ENCODE data around the gene MEIS1. TPM values are rescaled to one million over a fixed set of nuclear protein-coding genes. Genes with fewer than 3 reads are reported as not detected.

MEIS1 gene
- total RNA-seq, 1 donor from 2014 or later = 250 TPM

- no peaks in the 10 kb centered on the region for H3K27me3 Mint-ChIP-seq
- DNase-seq (ENCODE audit: extremely low spot score, unreplicated experiment) = no peak
- H3K27ac Mint-ChIP-seq = peak overlapping the region; percentile 39
- H3K4me3 Mint-ChIP-seq = peak overlapping the region; percentile 32
- peaks cover 62% of the 10 kb centered on the region for H3K4me1 Mint-ChIP-seq (ENCODE audit: unreplicated experiment)
- TF ChIP-seq CTCF (conservative IDR thresholded peaks at IDR 0.05) = no peak
- H3K9me3 Mint-ChIP-seq = no peaks in the 10 kb centered on the region
- peaks cover 25% of the 10 kb centered on the region for H3K36me3 Mint-ChIP-seq
Observed at GRCh38 chr2:66535574-66536289, 100.8 kb downstream of the MEIS1 start.

DNA sequence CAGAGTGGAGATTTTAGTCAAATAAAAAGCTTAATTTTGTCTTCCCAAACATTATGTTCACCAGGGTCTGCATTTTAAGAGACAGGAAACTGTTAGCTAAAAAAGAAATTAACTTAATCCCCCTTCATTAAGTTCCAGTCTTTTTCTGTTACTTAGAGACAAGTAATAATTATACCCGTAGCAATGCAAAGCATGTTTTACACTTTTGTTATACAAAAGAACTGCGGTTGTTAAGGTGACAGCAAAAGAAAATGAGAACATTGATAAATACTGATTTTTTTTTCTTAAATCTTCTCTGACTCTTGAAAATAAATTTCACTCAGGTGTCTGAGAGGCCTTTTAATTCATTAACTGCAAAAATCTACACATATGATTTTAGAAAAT is 101.4 kb downstream of the MEIS1 start:
- no peaks in the 10 kb centered on the region for H3K27me3 Mint-ChIP-seq
- H3K4me1 Mint-ChIP-seq (ENCODE audit: unreplicated experiment) = peaks cover 58% of the 10 kb centered on the region

DNA sequence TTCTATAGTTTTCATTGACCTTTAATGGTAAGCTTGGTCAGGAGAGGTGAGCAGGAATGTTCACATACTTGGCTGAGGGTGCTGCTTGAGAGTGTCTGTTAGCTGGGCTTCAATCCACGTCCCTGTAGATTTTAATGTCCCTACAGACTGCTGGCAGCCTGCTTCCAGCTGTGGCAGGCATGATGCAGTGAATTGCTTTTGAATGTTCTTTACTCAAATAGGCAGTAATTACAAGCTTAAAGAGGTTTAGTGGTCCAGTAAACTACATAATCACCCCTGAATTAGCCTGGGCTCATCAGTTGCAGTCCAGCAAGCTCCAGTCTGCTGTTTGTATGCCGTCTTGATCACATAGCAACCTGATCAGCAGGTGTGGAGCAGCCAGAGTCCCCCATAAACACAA is 102.1 kb downstream of the MEIS1 start:
- peaks cover 58% of the 10 kb centered on the region for H3K4me1 Mint-ChIP-seq (ENCODE audit: unreplicated experiment)
- no peak for TF ChIP-seq CTCF (conservative IDR thresholded peaks at IDR 0.05)
- no peaks in the 10 kb centered on the region for H3K9me3 Mint-ChIP-seq
- DNase-seq (ENCODE audit: extremely low spot score, unreplicated experiment) = no peak
- no peaks in the 10 kb centered on the region for H3K27me3 Mint-ChIP-seq
- H3K36me3 Mint-ChIP-seq = peaks cover 15% of the 10 kb centered on the region
- peak overlapping the region; percentile 35 for H3K4me3 Mint-ChIP-seq
- H3K27ac Mint-ChIP-seq = peak overlapping the region; percentile 51

More for the DNA sequence above, 101.4 kb downstream of the MEIS1 start:
- Mint-ChIP-seq H3K36me3 (peaks cover 20% of the 10 kb centered on the region), H3K9me3 (no peaks in the 10 kb centered on the region), H3K4me3 (no peak overlapping the region), H3K27ac (peak overlapping the region; percentile 51)
- no peak for DNase-seq (ENCODE audit: extremely low spot score, unreplicated experiment)
- no peak for TF ChIP-seq CTCF (conservative IDR thresholded peaks at IDR 0.05)

DNA sequence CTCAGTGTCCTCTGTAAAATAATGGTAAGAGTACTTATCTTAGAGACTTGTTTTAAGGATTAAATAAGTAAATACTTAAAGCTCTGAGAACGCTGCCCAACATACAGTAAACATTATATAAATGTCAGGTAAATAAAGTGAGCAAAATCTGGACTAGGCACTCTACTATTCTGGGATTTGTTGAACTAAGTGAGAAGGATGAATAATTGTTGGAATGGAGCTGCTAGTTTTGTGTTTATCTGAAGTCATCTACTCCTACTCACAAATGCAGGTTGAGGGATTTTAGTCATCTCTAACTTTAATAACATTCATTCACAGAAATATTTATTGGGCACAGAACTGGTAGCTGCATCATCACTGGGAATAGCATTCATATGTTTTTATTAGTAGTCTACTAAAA is 103.4 kb downstream of the MEIS1 start:
- peaks cover 66% of the 10 kb centered on the region for H3K4me1 Mint-ChIP-seq (ENCODE audit: unreplicated experiment)
- no peak for DNase-seq (ENCODE audit: extremely low spot score, unreplicated experiment)
- no peaks in the 10 kb centered on the region for H3K9me3 Mint-ChIP-seq

GRCh38 chr2:66539452-66539851 is 104.5 kb downstream of the MEIS1 start:
- Mint-ChIP-seq H3K4me1 (ENCODE audit: unreplicated experiment) (peaks cover 70% of the 10 kb centered on the region), H3K4me3 (no peak overlapping the region), H3K36me3 (peaks cover 16% of the 10 kb centered on the region), H3K27ac (peak overlapping the region; percentile 20), H3K9me3 (no peaks in the 10 kb centered on the region), H3K27me3 (no peaks in the 10 kb centered on the region)
- no peak for DNase-seq (ENCODE audit: extremely low spot score, unreplicated experiment)
- no peak for TF ChIP-seq CTCF (conservative IDR thresholded peaks at IDR 0.05)

More for the DNA sequence above, 103.4 kb downstream of the MEIS1 start:
- H3K4me3 Mint-ChIP-seq = no peak overlapping the region
- no peak for TF ChIP-seq CTCF (conservative IDR thresholded peaks at IDR 0.05)
- peaks cover 18% of the 10 kb centered on the region for H3K36me3 Mint-ChIP-seq
- H3K27me3 Mint-ChIP-seq = no peaks in the 10 kb centered on the region
- H3K27ac Mint-ChIP-seq = no peak overlapping the region
